Esophagus (tissue), 2 donors: ENCODE data around the gene SPARCL1. TPM values are rescaled to one million over a fixed set of nuclear protein-coding genes. Genes with fewer than 3 reads are reported as not detected.
"Not testable (repeated sequence)": the region's sequence is repeated elsewhere in the genome, so short reads cannot be mapped to it uniquely, and the experiment has no call there.

Experiments
- H3K27ac ChIP-seq, 2 donors: one replicate each; pipeline ENCODE4 v1.5.1; 2013; ENCODE audit warnings: low read depth in 2 of 2, mild to moderate bottlenecking in 2 of 2, inconsistent platforms in 1 of 2, low read length in 1 of 2, moderate library complexity in 1 of 2
- H3K27me3 ChIP-seq, 2 donors: one replicate each; pipeline ENCODE4 v1.6.1; 2013; ENCODE audit warnings: low read length in 2 of 2, control low read depth in 1 of 2, mild to moderate bottlenecking in 1 of 2; ENCODE audit not compliant: insufficient read depth in 2 of 2, control insufficient read depth in 1 of 2
- H3K36me3 ChIP-seq, 2 donors: one replicate each; pipeline ENCODE4 v1.6.1; 2013; ENCODE audit warnings: low read length in 1 of 2; ENCODE audit not compliant: control insufficient read depth in 2 of 2, insufficient read depth in 2 of 2
- H3K4me1 ChIP-seq, 2 donors: one replicate each; pipeline ENCODE4 v1.6.1; 2013; ENCODE audit warnings: low read length in 1 of 2; ENCODE audit not compliant: control insufficient read depth in 2 of 2, insufficient read depth in 2 of 2
- H3K4me3 ChIP-seq, 2 donors: one replicate each; pipeline ENCODE4 v1.5.1; 2013; ENCODE audit warnings: low read length in 2 of 2, mild to moderate bottlenecking in 2 of 2, low read depth in 1 of 2, moderate library complexity in 1 of 2
- H3K9me3 ChIP-seq, 2 donors: one replicate each; pipeline ENCODE4 v1.6.1; 2013; ENCODE audit warnings: mild to moderate bottlenecking in 2 of 2, low read depth in 1 of 2, low read length in 1 of 2, moderate library complexity in 1 of 2; ENCODE audit not compliant: control insufficient read depth in 2 of 2, insufficient read depth in 1 of 2
- WGBS, 2 donors: extraction: QIAGEN DNeasy Blood & Tissue Kit; methylation state at CpG; one replicate each; pipeline ENCODE4 v1.1.7; 2013; 5-methylcytosine and 5-hydroxymethylcytosine counted together
- polyA plus RNA-seq, 2 donors: library from polyadenylated mRNA; stranded (reverse); fragments of 200-250 nt; gene quantifications; one replicate each; pipeline ENCODE4 v1.2.3, GENCODE V29; 2013
- donor health status: healthy with polysubstance abuse.
- donor health status: Bipolar disorder and iron deficiency.

Gene SPARCL1
- polyA plus RNA-seq, 2 donors: 21.5 to 113 TPM

DNA sequence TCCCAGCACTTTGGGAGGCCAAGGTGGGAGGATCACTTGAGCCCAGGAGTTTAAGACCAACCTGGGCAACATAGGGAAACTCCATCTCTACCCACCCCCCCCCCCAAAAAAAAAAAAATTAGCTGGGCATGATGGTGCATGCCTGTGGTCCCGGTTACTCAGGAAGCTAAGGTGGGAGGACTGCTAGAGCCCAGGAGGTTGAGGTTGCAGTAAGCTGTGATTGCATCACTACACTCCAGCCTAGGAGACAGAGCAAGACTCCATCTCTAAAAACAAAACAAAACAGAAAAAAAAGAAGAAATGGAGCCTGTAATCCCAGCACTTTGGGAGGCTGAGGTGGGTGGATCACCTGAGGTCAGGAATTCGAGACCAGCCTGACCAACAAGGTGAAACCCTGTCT is 37.3 kb downstream of the SPARCL1 start:
- 87 to 89% methylated on average over 2 of the region's 2 CpGs for WGBS, 2 donors

DNA sequence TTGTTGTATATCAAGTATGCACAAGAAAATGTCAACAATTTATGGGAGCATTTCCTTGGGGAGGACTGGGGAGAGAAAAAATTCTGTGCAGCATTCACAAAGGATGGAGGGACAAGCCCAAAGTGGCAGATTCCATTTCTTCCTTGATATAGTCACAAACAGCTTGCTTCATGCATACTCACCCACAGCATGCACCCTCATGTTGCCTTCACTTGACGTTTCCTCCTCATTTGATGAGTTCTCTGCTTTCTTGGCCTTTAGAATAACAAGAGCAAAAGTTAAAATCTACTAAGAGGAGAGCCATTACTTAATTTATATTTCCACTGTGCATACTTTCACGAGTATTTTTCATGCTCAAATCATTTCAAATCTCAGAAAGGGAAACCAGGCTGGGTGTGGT is 37.7 kb downstream of the SPARCL1 start:
- Histone ChIP-seq H3K9me3 (peaks cover 0 to 4% of the 10 kb centered on the region in 2 donors), H3K4me1 (peaks cover 0 to 2% of the 10 kb centered on the region in 2 donors), H3K4me3 (no peak overlapping the region), H3K36me3 (no peaks in the 10 kb centered on the region), H3K27me3 (no peaks in the 10 kb centered on the region), H3K27ac (no peak overlapping the region)
- 85 to 86% methylated on average over 2 of the region's 2 CpGs for WGBS, 2 donors

More for the DNA sequence above, 37.3 kb downstream of the SPARCL1 start:
- H3K36me3 ChIP-seq, H3K4me3 ChIP-seq, H3K27ac ChIP-seq, H3K4me1 ChIP-seq, H3K9me3 ChIP-seq, H3K27me3 ChIP-seq: not testable (repeated sequence)

DNA sequence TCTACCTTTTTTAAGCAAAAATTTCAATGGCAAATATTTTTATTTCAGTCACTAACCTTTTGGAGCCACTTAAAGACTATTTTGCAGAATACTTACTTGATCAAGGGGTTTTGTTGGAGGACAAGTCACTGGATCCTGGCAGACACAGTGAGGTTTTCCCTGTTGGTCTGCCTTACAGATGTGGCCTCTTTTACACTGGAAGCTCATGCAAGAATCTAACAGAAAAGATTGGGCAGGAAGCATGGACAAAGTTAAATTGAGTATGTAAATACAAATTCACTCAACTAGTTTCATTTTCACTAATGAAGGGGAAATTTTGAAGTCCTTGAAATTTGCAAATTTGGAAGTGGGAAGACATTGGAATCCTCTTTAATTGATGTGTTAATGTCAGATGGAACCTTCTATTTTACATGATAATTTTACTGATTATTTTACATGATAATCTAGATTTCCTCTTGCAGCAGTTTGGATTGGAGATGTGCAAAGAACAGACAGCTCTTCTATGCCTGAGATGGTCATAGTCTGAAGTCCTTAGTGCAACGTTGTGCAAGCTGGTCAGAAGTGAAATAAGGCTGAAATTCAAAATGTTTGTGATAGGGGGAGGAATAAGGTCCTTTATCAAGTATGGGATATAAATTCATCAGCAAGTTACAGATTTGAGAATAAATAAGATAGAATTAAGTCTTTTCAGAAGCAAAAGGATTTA is 38.4 kb downstream of the SPARCL1 start:
- Histone ChIP-seq H3K4me3 (no peak overlapping the region), H3K4me1 (peaks cover 0 to 2% of the 10 kb centered on the region in 2 donors), H3K9me3 (peaks cover 0 to 4% of the 10 kb centered on the region in 2 donors), H3K27me3 (no peaks in the 10 kb centered on the region), H3K27ac (no peak overlapping the region), H3K36me3 (no peaks in the 10 kb centered on the region)
- WGBS, 2 donors: 53 to 68% methylated on average over 1 of the region's 1 CpG

DNA sequence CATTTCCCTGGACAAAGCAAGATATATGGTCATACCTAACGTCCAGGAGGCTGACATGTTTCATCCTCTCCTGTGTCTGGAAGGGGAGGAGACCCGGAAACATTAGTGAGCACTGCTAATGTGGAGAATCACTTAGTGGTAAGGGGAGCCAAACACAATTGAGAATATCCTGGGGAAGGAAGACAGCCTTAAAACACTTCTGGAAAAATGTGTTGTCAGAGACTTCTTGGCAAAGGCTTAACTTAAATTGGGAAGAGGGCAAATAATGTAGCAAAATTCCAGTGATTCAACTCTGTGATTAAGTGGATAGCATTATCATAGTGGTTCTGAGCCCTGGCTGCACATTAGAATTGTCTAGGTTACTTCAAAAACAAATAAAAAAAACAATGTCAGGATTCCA is 39.5 kb downstream of the SPARCL1 start:
- no peak overlapping the region for H3K4me3 ChIP-seq
- no peaks in the 10 kb centered on the region for H3K36me3 ChIP-seq
- H3K4me1 ChIP-seq: peaks cover 0 to 2% of the 10 kb centered on the region in 2 donors
- H3K27ac ChIP-seq: no peak overlapping the region
- 77% methylated on average over 2 of the region's 2 CpGs for WGBS, 2 donors
- peaks cover 0 to 4% of the 10 kb centered on the region in 2 donors for H3K9me3 ChIP-seq
- H3K27me3 ChIP-seq: no peaks in the 10 kb centered on the region

DNA sequence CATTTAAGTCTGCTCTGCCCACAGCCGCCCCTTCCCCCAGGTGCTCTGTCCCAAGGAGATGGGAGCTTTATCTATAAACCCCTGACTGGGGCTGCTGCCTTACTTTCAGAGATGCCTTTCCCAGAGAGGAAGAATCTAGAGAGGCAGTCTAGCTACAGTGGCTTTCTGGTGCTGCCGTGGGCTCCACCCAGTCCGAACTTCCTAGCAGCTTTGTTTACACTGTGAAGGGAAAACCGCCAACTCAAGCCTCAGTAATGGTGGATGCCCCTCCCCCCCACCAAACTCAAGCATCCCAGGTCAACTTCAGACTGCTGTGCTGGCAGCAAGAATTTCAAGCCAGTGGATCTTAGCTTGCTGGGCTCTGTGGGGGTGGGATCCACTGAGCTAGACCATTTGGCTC is 40.5 kb downstream of the SPARCL1 start:
- not testable (repeated sequence) for H3K4me3 ChIP-seq, H3K4me1 ChIP-seq, H3K27me3 ChIP-seq, H3K27ac ChIP-seq, H3K9me3 ChIP-seq, H3K36me3 ChIP-seq
- 60 to 73% methylated on average over 4 of the region's 4 CpGs for WGBS, 2 donors

DNA sequence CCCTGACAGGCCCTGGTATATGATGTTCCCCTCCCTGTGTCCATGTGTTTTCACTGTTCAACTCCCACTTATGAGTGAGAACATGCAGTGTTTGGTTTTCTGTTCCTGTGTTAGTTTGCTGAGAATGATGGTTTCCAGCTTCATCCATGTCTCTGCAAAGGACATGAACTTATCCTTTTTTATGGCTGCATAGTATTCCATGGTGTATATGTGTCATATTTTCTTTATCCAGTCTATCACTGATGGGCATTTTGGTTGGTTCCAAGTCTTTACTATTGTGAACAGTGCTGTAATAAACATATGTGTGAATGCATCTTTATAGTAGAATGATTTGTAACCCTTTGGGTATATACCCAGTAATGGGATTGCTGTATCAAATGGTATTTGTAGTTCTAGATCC is 45.9 kb downstream of the SPARCL1 start:
- H3K9me3 ChIP-seq, H3K36me3 ChIP-seq, H3K27ac ChIP-seq, H3K4me3 ChIP-seq, H3K4me1 ChIP-seq, H3K27me3 ChIP-seq: not testable (repeated sequence)

DNA sequence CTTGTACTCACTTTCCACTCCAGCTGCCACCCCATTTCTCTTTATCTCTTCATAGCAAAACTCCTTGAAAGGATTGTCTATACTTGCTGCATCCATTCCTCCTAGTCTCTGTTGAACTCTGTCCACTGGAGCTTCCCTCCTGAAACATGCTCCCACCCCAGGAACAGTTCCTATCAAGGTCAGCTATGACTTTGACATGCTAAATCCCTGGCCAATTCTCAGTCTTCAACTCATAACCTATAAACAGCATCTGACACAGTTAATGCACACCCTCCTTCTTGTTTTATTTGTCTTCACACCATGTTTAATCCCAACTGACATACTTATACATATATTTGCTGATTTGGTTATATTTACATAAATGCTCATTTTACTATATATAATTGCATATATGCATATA is 47.8 kb downstream of the SPARCL1 start:
- H3K4me3 ChIP-seq: no peak overlapping the region
- no peak overlapping the region for H3K27ac ChIP-seq
- no peaks in the 10 kb centered on the region for H3K4me1 ChIP-seq
- H3K36me3 ChIP-seq: no peaks in the 10 kb centered on the region
- no peaks in the 10 kb centered on the region for H3K27me3 ChIP-seq
- no peaks in the 10 kb centered on the region for H3K9me3 ChIP-seq

DNA sequence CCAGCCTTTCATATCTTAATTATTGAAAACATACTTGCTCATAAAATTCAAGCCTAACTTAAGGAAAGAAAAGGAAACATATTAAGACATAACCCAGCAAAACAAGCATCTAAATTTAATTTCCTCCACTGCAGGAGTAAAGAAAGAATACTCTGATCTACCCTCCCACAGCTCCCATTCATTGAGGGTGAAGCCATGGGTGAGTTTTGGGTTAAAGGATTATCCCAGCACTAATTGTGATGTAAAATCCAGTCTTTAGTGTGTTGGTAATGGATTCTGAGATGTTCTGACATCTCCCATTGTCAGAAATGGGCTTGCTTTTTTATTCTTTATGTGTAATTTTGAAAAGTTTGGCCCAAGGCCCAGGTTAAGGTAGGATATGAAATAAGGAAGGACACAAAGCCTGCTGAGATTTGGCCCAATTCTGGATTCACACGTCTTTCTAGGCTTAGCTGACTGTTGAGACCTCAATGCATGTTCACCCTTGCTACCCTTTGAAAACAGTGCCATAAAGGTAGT is 50.4 kb downstream of the SPARCL1 start:
- H3K9me3 ChIP-seq: no peaks in the 10 kb centered on the region
- no peaks in the 10 kb centered on the region for H3K27me3 ChIP-seq
- H3K27ac ChIP-seq: no peak overlapping the region
- WGBS, 2 donors: 68 to 80% methylated on average over 1 of the region's 1 CpG
- no peak overlapping the region for H3K4me3 ChIP-seq
- H3K4me1 ChIP-seq: no peaks in the 10 kb centered on the region
- H3K36me3 ChIP-seq: no peaks in the 10 kb centered on the region

DNA sequence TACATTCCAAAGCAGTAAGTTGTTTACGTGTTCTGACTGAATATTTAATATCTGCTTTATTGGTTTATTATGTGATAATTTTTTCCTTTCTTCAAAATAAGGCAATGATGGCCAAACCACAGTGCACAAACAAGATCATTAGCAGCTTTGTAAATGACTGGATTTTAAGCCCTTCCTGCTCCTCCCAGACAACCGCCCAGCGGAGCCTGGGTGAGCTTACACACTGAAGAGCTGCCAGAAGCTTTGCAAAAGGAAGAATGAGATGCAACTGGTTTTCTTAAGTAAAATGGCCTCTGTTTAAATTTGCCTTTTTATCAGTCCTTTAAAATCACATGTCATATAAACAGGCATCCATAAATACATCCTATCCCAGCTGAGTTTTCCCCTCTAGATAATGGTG is 52.2 kb downstream of the SPARCL1 start:
- no peaks in the 10 kb centered on the region for H3K36me3 ChIP-seq
- H3K4me3 ChIP-seq: no peak overlapping the region
- H3K4me1 ChIP-seq: no peaks in the 10 kb centered on the region
- no peaks in the 10 kb centered on the region for H3K27me3 ChIP-seq
- H3K9me3 ChIP-seq: no peaks in the 10 kb centered on the region
- H3K27ac ChIP-seq: no peak overlapping the region
- 59 to 61% methylated on average over 3 of the region's 3 CpGs for WGBS, 2 donors

DNA sequence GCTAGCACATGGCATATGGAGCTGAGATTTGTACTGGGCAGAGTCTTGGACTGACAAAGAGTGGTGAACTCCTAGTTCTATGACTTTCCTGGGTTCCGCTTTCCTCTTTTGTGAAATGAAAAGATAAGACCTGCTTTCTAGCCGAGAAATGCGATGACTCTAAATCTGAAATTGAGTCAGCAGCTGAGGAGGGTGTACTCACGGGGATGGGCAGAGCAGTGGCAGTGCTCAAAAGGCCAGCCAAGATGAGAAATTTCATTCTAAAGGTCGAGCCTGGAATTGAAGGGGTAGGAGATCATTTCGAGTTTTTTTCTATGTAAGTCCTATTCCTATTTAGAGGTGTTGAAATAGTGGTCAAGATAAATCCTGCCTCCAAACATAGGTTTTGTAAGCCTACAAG is 59.8 kb downstream of the SPARCL1 start:
- WGBS, 2 donors: 83 to 88% methylated on average over 6 of the region's 6 CpGs
- no peaks in the 10 kb centered on the region for H3K36me3 ChIP-seq

More for the DNA sequence above, 59.8 kb downstream of the SPARCL1 start:
- no peak overlapping the region for H3K4me3 ChIP-seq
- no peaks in the 10 kb centered on the region for H3K9me3 ChIP-seq
- H3K27me3 ChIP-seq: no peaks in the 10 kb centered on the region
- no peak overlapping the region for H3K27ac ChIP-seq
- no peaks in the 10 kb centered on the region for H3K4me1 ChIP-seq
